ENCODE data around the gene FIS1.
"Not testable (repeated sequence)": the region's sequence is repeated elsewhere in the genome, so short reads cannot be mapped to it uniquely, and the experiment has no call there.

Gene FIS1

GRCh38 chr7:101255796-101256195 is 10.9 kb upstream of the FIS1 start:
- no peak for FAIRE-seq

GRCh38 chr7:101253199-101253598 is 8.3 kb upstream of the FIS1 start:
- not testable (repeated sequence) for FAIRE-seq

- FAIRE-seq: peak; percentile 99
These were observed 7.2 kb upstream of the FIS1 start for GRCh38 chr7:101251871-101252659.

GRCh38 chr7:101250324-101250723 is 5.4 kb upstream of the FIS1 start:
- no peak for FAIRE-seq

GRCh38 chr7:101248276-101248675 is 3.4 kb upstream of the FIS1 start:
- no peak for FAIRE-seq

- FAIRE-seq: no peak
These were observed 327 bp upstream of the FIS1 start for GRCh38 chr7:101245147-101245668.

GRCh38 chr7:101243646-101244374 is 1.1 kb downstream of the FIS1 start:
- no peak for FAIRE-seq

GRCh38 chr7:101241443-101242349 is 3.2 kb downstream of the FIS1 start:
- no peak for FAIRE-seq

GRCh38 chr7:101241015-101241363 is 3.9 kb downstream of the FIS1 start:
- FAIRE-seq: no peak

GRCh38 chr7:101240226-101241014 is 4.5 kb downstream of the FIS1 start:
- FAIRE-seq: no peak

GRCh38 chr7:101239951-101240220 is 5.0 kb downstream of the FIS1 start:
- FAIRE-seq: no peak

GRCh38 chr7:101239191-101239950 is 5.5 kb downstream of the FIS1 start:
- no peak for FAIRE-seq

- no peak for FAIRE-seq
These were observed 6.4 kb downstream of the FIS1 start for GRCh38 chr7:101238226-101239182.

- no peak for FAIRE-seq
These were observed 7.4 kb downstream of the FIS1 start, which contains the start of gene CLDN15 for GRCh38 chr7:101237206-101238067. CLDN15 (minus strand) TSS chr7:101237802; CDS start chr7:101237581, 221 bp downstream.

GRCh38 chr7:101236292-101236835 is 8.5 kb downstream of the FIS1 start:
- no peak for FAIRE-seq

- FAIRE-seq: no peak
These were observed 9.4 kb downstream of the FIS1 start for GRCh38 chr7:101235522-101235921.

GRCh38 chr7:101235050-101235449 is 9.8 kb downstream of the FIS1 start:
- FAIRE-seq: no peak

- no peak for FAIRE-seq
These were observed 10.2 kb downstream of the FIS1 start for GRCh38 chr7:101234636-101235035.
